Anterior cingulate cortex (tissue), 58 donors: ENCODE data around the gene PALD1.

ENCODE experiments used
- DNase-seq, 58 donors: peaks; one replicate each; lab custom pipeline; 2025; lab: John Stamatoyannopoulos, UW

Gene PALD1

DNA sequence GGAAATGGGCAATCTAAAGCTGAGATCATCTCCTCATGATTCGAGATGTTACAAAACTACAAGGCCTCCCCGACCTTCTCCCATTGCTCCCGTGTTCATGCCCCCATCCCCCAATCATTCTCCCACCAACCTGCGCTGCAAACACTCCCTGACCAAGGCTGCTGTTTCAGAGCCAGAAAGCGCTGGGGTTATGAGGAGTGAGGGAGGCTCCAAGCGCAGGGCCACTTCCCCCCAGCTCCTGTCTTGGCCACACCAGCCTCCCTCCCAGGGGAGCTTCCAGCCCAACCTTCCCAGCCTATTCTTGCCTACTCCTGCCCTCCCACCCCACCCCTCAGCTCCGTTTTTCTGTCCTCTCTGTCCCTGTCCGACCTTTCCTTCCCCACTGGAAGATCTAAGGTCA, 22.4 kb upstream of the PALD1 start:
- no peak for DNase-seq

DNA sequence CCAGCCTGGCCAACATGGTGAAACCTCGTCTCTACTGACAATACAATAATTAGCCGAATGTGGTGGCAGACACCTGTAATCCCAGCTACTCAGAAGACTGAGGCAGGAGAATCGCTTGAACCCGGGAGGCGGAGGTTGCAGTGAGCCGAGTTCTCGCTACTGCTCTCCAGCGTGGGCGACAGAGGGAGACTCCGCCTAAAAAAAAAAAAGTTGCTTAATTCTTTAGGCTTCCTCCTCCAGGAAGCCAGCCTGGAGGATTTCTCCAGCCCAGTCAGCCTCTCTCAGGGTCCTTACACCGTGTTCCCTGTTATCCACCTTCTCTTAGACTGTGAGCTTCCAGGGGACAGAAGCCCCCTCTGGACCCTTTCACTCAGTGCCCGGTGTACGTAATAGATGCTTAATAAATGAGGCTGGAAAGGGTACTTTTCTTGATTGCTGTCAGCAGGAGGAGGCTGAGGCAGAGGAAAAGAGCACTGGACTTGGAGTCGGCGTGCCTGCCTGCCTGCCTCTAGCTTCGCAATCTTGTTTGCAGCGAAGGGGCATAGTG, 20.7 kb upstream of the PALD1 start:
- DNase-seq, result no peak

- peak in 37 of 58 donors; percentile 13 to 62 (median 31) for DNase-seq
Measured at GRCh38 chr10:70458329-70459060, 20.1 kb upstream of the PALD1 start.

GRCh38 chr10:70459061-70459773, 19.4 kb upstream of the PALD1 start:
- DNase-seq, result no peak

DNA sequence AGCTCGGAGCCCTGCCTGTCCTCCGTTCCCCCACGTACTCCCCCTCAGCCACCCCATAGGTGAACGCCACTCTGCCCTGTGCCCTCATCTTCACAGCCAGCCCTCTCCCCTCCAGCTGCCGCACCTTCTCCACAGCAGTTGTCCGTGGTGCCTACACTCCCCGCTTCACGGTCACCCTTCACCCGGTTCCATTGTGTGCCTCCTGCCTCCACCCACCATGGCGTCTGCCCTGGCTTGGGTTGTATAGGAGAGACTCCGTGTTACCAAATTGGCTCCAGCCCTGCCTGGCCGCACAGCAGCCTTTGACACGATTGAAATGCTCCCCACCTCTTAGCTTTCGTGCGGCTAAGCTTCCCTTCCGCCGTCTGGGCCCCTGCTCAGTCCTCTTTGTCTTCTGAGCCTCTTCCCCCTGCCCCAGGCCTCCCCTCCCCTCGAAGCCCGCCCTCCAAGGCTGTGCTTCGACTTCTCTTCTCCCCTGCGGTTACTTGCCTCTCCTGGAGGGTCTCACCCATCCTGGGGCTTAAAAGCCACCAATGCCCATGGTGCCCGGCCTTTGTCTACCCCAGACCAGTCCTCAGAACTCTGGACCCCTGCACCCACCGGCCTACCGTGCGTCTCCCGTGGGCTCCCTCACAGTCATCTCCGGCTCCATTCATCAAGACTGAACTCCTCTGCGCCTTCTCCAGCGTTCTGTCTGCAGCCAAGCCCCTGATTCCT, 18.6 kb upstream of the PALD1 start:
- DNase-seq, result no peak

GRCh38 chr10:70461397-70462348, 16.9 kb upstream of the PALD1 start:
- peak in 43 of 58 donors; percentile 9 to 59 (median 32) for DNase-seq

DNA sequence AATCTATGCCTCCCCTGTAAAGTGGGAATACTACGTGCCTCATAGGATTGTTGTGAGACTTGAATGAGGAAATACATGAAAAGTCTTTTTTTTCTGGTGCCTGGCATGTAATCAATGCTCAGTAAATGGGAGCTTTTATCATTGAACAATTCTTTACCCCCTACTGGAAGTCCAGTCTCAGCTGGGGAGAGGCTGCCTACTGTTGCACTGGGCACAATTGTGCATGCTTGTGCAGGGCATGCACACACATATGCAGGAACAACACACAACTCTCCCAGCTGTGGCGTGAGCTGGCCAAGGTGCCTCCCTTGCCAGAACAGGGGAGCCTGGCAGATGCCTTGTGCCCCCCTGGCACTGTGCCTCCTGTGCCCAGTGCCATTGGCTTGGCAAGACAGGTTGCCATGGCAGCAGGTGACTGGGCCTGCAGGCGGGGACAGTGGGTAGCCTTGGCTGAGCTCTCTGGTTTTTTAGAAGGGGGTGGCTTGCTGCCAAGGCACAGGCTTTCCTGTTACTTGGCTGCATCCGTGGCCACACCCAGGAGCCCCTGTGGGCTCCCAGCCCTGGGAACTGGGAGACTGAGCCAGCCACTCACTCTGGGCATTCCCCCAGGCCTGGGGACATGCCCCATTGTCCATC, 16.1 kb upstream of the PALD1 start:
- DNase-seq, result peak in 56 of 58 donors; percentile 31 to 96 (median 80)

GRCh38 chr10:70465278-70465677, 13.3 kb upstream of the PALD1 start:
- DNase-seq, result no peak

- no peak for DNase-seq
Measured at GRCh38 chr10:70465832-70466231, 12.7 kb upstream of the PALD1 start.

DNA sequence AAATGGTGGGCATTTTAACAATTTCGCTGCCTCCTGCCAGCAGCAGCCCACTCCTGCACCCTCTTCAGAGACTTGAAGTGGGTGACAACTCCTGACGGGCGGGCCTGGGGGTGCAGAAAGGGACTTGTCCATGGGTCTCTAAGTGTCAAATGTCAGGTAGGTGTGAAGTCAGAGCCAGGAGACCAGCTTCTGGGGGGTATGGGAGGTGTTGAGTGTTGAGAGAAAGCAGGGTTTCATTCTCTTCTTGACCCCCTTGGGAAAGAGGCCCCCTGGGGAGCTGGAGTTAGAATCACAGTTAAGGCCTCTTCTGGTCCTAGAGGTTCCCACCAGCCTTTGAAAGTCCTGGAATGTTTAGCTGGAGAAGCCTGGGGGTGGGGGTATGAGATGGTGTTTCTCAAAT, 11.6 kb upstream of the PALD1 start:
- no peak for DNase-seq

- DNase-seq, result no peak
Measured at GRCh38 chr10:70472799-70473454, 5.6 kb upstream of the PALD1 start.

GRCh38 chr10:70474780-70475179, 3.8 kb upstream of the PALD1 start:
- DNase-seq, result no peak

GRCh38 chr10:70475661-70476060, 2.9 kb upstream of the PALD1 start:
- no peak for DNase-seq

DNA sequence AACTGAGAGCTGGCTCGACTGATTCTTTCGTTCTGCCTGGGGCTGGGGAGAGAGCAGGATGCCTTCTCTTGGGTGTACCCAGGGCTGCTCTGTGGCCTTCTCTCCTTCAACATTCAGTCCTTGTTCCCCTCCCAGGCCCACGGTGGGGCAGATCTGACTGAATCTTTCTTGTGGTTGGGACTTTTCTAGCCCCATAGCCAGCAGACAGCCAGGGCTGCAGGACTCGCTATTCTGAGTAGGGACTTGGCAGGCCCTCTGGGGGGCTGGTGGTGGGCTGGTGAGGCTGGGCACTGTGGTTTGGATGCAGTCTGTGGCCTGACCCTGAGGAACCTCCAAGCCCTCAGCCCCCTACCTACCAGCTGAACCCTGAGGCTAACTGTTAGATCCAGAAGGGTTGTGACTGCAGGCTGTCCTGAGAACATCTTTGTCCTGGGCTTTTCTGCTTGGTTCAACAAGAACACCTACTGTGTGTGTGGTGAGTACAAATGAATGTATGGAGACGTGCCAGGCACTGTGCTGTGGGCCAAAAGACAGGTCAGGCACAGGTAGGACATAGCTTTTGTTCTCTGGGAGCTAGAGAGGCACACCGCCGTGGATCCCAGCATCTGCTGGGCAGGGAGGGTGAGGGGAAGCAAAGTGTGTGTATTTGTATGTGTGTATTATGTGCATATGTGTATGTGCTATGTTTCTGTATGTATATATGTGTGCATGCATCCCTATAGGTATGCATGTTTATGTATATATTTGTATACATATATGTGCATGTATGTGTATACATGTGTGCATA, 2.1 kb upstream of the PALD1 start:
- DNase-seq, result no peak

- DNase-seq, result peak in 3 of 58 donors; percentile 19 to 53 (median 43)
Measured at GRCh38 chr10:70477661-70478162, 855 bp upstream of the PALD1 start.

DNA sequence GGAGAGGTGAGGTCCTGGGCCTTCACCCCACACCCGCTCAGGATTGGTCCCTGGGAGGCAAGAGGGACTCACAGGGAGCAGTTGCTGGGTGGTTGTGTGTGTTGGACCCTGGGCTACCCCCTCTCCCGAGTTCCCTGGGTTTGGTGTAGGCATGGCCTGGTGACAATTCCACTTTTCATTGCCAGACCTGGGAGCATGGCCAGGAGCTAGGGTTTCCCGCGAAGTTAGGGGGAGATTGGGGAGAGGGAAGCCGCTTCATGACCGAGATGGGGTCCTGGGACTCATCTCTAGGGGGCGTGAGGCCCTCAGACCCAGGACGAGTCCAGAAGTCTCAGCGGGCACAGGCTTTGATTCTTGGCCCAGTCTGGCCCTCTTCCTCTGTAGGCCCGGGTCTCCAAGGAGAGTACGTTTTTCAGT, 606 bp downstream of the PALD1 start:
- DNase-seq, result no peak

DNA sequence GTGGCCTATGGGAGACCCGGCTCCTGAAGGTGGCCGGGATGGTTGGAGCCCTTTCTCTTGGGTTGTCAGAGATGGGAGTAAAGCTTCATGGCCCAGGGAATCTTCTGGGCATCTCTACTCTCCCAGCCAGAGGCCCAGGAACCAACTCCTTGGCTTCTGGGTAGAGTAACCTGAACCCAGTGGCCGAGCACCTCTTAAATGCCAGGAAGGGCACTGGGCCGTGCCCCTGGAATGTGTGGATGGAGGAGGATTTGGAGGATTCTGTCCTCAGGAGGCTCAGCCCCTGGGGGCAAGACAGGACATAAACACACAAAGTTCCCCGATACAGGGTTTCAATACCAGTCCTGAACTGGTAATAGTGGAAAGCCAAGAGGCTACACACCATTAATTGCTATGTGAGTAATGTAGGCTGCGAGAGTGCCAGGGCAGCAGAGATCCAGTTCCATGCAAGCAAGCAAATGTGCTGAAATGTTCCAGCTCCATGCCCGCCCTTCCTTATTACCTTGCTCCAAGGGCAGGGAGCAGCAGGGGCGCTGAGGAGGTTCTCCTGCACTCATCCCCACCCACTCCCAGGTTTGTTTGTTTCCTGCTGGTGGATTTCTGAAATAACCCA, 1.2 kb downstream of the PALD1 start:
- DNase-seq, result no peak
